HG03565 (cell line): ENCODE results near the gene SAMD4A.

Source experiments
- ATAC-seq: cut with Tn5 transposase; IDR thresholded peaks from one replicate; pipeline ENCODE4 v1.9.1; 2021; ENCODE audit warnings: mild to moderate bottlenecking, moderate library complexity; ENCODE audit not compliant: unreplicated experiment

Gene SAMD4A

GRCh38 chr14:54653712-54654469, 87.0 kb downstream of the SAMD4A start:
- ATAC-seq, result no peak

- no peak for ATAC-seq
Measured at GRCh38 chr14:54654605-54655004, 87.7 kb downstream of the SAMD4A start.

- no peak for ATAC-seq
Measured at GRCh38 chr14:54658836-54659235, 91.9 kb downstream of the SAMD4A start.

- ATAC-seq, result no peak
Measured at GRCh38 chr14:54659365-54659764, 92.4 kb downstream of the SAMD4A start.

- ATAC-seq, result no peak
Measured at GRCh38 chr14:54660604-54661111, 93.7 kb downstream of the SAMD4A start.

GRCh38 chr14:54662491-54663133, 95.7 kb downstream of the SAMD4A start:
- no peak for ATAC-seq

- ATAC-seq, result no peak
Measured at GRCh38 chr14:54664961-54665360, 98.0 kb downstream of the SAMD4A start.

GRCh38 chr14:54665946-54666345, 99.0 kb downstream of the SAMD4A start:
- ATAC-seq, result no peak

GRCh38 chr14:54667026-54667744, 100.3 kb downstream of the SAMD4A start:
- ATAC-seq, result no peak

- no peak for ATAC-seq
Measured at GRCh38 chr14:54667764-54668163, 100.8 kb downstream of the SAMD4A start.

GRCh38 chr14:54669721-54670561, 103.0 kb downstream of the SAMD4A start:
- no peak for ATAC-seq

GRCh38 chr14:54671537-54671936, 104.6 kb downstream of the SAMD4A start:
- ATAC-seq, result no peak

- ATAC-seq, result no peak
Measured at GRCh38 chr14:54672181-54672580, 105.3 kb downstream of the SAMD4A start.

- no peak for ATAC-seq
Measured at GRCh38 chr14:54672688-54673087, 105.8 kb downstream of the SAMD4A start.

- ATAC-seq, result no peak
Measured at GRCh38 chr14:54673193-54674045, 106.5 kb downstream of the SAMD4A start.

- no peak for ATAC-seq
Measured at GRCh38 chr14:54674046-54674741, 107.3 kb downstream of the SAMD4A start.

- ATAC-seq, result no peak
Measured at GRCh38 chr14:54675236-54676128, 108.6 kb downstream of the SAMD4A start.
